ENCODE data around the gene CDH12.

DNA sequence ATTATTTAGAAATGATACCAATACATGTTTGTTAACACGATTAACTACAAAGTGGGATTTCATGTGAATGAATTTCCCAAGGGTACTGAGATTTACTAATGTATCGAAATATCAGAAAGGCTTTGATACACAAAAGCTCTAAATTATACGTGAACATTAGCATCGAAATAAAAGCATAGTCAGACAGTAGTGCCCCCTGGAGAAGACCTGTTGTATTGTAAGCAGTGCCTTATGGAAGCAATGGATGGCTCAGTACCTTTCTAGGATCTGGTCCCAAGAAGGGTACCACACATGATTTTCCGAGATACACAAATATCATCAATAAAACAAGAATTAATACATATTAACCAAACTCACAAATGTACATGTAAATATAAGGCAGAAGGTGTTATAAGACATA lies 153.8 kb downstream of the CDH12 start:
- TF ChIP-seq MAX (IDR thresholded peaks at IDR 0.05) (no peak), CTCF (IDR thresholded peaks at IDR 0.05) (no peak), NR3C1 (IDR thresholded peaks at IDR 0.05) (no peak), CHD2 (IDR thresholded peaks at IDR 0.05; ENCODE audit: low read length, partially characterized antibody) (no peak), CHD4 (IDR thresholded peaks at IDR 0.05; ENCODE audit: borderline replicate concordance) (no peak), BHLHE40 (IDR thresholded peaks at IDR 0.05; ENCODE audit: low read depth, low read length) (no peak), RFX5 (IDR thresholded peaks at IDR 0.05) (no peak)
